HG03432 (cell line): ENCODE results near the gene MIGA2.
A peak's percentile ranks its signal among the peaks of the same experiment; 100 is the strongest.

Experiments
- ATAC-seq: cut with Tn5 transposase; IDR thresholded peaks from one replicate; pipeline ENCODE4 v1.9.1; 2021; ENCODE audit warnings: mild to moderate bottlenecking, moderate library complexity; ENCODE audit not compliant: unreplicated experiment

MIGA2 gene

DNA sequence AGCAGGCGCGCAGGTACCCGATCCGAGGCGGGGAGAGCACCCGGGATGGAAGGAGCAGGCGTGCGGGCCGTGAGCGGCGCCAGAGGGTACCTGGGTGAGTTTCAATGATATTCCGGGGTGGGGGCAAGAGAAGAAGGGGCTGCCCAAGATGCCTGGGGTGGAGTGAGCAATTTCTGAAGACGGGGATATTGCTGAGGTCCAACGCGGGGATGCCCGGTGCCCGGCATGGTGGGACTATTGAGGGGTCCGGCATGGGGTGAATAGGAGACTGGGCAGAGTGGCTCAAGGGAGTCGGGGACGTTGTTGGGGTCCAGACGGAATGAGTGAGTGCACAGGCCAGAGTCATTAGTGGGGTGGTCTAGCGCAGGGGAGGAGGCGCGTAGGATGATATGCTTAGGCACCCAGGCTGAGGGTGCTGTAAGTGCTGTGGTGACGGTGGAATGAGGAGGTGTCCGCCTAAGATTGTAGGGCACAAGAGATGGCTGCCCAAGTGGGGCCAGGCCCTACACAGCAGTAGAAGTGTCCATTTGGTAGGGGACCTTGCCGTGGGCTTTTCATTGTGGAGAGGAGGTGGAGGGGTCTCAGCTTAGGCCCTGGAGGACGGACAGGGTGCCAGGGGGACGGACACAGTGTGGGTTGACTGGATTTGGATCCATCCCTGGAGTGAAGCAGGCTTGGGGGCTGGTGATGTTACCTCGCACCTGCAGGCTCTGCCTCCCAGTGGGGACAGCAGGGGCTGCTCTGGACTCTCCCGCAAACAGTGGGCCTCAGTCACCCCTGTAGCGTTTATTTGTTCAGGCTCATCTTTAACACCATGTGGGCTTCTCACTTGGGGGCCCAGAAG, 719 bp downstream of the MIGA2 start:
- no peak for ATAC-seq

DNA sequence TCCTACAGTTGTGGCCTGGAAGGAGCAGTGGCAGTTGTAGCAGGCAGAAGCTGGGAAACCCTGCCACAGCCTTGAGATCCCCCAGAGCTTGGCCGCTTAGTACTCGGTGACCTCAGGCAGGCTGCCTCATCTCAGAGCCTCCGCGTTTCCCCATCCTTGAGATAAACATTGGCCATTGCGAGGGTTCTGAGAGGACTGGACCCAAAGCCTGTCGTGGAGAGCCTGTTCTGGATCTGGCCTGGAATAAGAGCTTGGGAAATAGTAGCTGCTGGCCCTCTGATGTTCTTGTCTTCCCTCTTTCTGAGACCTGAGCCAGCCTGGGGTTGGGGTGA, 1.3 kb downstream of the MIGA2 start:
- no peak for ATAC-seq

GRCh38 chr9:129038109-129038852, 1.9 kb downstream of the MIGA2 start:
- no peak for ATAC-seq

GRCh38 chr9:129040113-129040643, 3.8 kb downstream of the MIGA2 start:
- ATAC-seq = no peak

DNA sequence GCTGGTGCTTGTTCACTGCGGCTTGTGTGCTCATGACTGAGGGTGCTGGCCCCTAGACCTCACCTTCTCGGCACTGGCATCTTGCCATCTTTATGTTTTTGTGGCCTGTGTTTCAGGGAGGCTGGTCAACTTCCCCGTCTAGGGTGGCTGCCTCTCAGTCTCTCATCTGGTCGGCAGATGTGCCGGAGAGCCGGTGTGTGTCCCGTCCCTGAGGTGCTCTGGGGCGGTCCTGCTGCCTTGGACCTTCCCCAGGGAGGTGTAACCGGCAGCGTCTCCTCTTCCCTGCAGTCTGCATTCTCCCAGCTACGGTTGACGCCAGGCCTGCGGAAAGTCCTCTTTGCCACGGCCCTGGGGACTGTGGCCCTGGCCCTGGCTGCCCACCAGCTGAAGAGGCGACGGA, 5.6 kb downstream of the MIGA2 start:
- no peak for ATAC-seq

- ATAC-seq = no peak
Observed at GRCh38 chr9:129052592-129052991, 16.2 kb downstream of the MIGA2 start.

GRCh38 chr9:129053020-129053419, 16.6 kb downstream of the MIGA2 start:
- ATAC-seq = no peak

- no peak for ATAC-seq
Observed at GRCh38 chr9:129054163-129054851, 17.9 kb downstream of the MIGA2 start.

DNA sequence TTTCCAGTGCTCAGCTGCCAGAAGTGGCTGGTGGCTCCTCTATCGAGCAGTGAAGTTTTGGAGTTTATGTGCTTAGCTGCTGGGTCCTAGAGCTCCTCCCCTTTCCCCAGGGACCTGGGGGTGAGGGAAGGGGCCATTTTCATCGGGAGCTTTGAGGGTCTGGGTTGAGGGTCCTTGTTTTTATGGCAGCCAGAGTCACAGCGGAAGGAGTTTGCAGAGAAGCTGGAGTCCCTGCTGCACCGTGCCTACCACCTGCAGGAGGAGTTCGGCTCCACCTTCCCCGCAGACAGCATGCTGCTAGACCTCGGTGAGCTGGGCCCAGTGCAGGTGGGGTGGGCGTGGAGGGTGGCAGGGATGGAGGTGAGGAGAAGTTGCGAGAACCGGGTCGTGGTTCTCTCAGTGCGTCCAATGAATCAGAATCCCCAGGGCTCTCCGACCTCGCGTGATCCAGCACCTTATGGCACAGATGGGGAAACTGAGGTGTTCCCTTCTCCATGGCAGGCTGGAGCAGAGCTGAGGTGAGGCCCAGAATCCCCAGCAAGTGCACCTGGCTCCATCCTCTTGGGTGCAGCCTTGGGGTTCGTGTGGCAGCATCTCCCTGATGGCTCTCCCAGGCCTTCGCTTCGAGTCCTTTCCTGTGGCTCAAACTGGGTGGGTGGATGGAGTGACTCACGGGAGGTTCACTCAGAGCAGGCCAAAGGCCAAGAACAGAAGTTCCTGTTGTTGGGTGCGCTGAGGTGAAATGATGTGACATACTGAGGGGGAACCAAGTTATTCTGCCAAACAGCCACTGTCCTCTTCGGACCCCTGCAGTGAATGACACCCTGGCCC, 22.8 kb downstream of the MIGA2 start:
- no peak for ATAC-seq

DNA sequence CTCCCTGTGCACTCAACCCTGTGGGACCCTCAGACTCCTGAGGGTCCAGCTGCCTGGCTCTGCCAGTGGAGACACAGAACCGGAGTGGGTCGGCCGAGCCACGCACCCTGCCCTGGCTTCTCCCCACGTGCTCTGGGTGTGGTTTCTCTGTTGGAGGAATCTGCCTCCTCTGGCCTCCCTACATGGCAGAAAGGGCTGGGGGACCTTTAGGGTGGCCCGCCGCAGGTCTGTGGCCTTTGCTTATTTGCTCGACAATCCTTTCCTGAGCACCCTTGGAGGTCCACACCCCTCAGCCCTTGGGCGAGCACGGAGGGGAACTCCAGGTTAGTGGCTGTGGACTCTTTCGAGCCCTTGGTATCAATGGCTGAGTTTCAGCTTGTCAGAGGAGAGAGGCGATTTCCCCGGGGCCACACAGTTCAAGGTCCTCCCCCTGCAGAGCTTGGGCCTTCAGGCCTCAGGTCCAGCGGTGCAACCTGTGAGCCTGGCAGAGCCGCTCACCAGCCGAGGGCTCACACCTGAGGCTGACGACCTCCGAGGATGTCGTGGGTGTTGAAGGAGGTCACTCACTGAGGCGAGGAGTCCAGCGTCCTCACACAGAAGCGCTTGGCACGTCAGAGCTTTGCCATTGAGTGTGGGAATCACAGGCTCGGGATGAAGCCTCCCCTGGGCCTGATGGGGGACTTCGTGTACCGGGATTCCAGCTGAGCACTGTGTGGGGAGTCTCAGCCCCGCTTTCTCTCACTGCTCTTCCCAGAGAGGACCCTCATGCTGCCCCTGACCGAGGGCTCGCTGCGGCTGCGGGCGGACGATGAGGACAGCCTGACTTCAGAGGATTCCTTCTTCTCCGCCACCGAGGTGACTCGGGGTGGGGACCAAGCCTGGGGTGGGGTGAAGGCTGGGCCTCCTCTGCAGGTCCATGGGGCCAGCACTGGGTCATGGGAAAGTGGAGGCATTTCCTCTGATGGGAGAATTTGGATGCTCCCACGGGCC, 23.7 kb downstream of the MIGA2 start:
- ATAC-seq = no peak

- no peak for ATAC-seq
Observed at GRCh38 chr9:129060991-129061390, 24.6 kb downstream of the MIGA2 start.

GRCh38 chr9:129063061-129063460, 26.6 kb downstream of the MIGA2 start:
- no peak for ATAC-seq

- no peak for ATAC-seq
Observed at GRCh38 chr9:129064499-129064908, 28.1 kb downstream of the MIGA2 start.

DNA sequence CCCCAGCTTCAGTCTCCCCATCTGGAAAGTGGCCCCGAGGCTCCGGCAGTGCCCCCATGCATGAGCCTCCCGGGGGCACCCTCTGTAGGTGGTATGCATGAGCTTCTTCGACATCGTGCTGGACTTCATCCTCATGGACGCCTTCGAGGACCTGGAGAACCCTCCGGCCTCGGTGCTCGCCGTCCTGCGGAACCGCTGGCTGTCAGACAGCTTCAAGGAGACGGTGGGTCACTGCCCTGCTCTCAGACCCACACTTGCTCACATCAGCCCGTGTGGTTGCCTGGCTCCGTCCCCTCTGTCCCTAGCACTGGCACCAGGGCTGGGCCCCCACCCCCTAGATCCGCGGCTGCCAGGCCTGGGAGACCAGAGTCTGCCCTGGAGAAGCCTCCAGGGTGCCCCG, 31.7 kb downstream of the MIGA2 start:
- ATAC-seq = no peak

- ATAC-seq = peak; percentile 73
Observed at GRCh38 chr9:129068990-129069861, 32.8 kb downstream of the MIGA2 start.

GRCh38 chr9:129069862-129070641, 33.6 kb downstream of the MIGA2 start:
- no peak for ATAC-seq

DNA sequence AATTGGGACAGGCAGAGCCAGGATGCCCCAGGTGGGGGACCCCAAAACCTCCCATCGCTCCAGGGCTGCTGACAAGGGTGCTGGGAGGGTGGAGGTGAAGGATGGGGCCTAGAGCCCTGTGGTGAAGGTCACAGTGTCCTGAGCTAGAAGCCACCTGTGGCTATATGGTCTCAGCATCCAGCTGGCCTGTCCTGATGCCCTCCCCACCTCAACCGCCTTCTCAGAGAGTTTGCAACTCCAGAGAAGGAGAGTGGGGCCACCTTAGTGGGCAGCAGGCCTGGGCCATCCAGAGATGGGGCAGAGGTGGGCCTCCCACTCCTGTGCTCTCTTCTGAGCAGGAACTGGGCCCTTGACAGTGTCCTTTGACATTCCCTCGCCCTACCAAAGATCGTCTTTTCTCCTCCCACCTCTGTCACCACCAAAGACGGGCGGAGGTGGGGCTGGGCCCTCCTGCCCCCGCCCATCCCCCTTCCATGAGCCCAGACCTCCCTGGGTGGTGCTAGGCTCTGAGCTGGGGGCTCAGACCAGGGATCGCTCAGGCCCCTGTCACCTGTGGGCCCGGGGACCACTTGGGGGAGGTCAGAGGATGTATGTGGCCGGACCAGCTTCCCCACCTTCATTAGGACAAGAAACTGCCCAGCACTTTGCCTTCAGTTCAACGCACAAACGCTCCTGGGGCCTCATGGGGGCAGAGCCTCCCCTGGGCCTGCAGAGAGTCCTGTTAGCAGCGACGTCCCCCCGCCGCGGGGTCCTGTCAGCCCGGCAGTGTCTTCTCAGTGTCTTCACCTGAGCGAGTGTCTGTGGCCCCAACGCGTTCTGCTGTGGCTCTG, 34.5 kb downstream of the MIGA2 start:
- ATAC-seq = no peak
